Caco-2 (cell line): ENCODE results near the gene MRPL37. TPM values are rescaled to one million over a fixed set of nuclear protein-coding genes. Genes with fewer than 3 reads are reported as not detected.
A peak's percentile ranks its signal among the peaks of the same experiment; 100 is the strongest.
"Not testable (repeated sequence)": the region's sequence is repeated elsewhere in the genome, so short reads cannot be mapped to it uniquely, and the experiment has no call there.

ENCODE experiments used
- BruUV-seq: library from RNA; stranded (reverse); fragments of 400-500 nt; replicated peaks from 2 replicates; lab custom pipeline; 2021; lab: Mats Ljungman, UMichigan
- CTCF ChIA-PET: fragments of 300-600 bp; sonication (Branson Sonifier 250); formaldehyde crosslinking; loops from one replicate; lab custom pipeline; 2022; ENCODE audit warnings: antibody characterized with exemption; lab: Charles Lee
- POLR2A ChIA-PET: fragments of 300-600 bp; sonication (Branson Sonifier 250); formaldehyde crosslinking; loops from one replicate; lab custom pipeline; 2022; ENCODE audit warnings: antibody characterized with exemption; lab: Charles Lee
- DNase-seq, 2 experiments: peaks; one replicate each; pipeline versions ENCODE4 v3.0.0 to v3.0.0-alpha.2; 2020 to 2022
- H3K27me3 ChIP-seq: replicated peaks from 2 replicates; pipeline ENCODE4 v1.6.0; 2011; ENCODE audit warnings: low read length; ENCODE audit not compliant: control insufficient read depth, insufficient read depth
- H3K36me3 ChIP-seq: 2 replicates; pipeline ENCODE4 v1.5.1; 2011; ENCODE audit warnings: low read length; ENCODE audit not compliant: control insufficient read depth, insufficient read depth
- H3K4me1 ChIP-seq: fragments of 250-450 bp; sonication (Bioruptor Pico); 2 replicates; pipeline ENCODE4 v1.5.1; 2020; ENCODE audit warnings: mild to moderate bottlenecking
- H3K4me3 ChIP-seq: 2 replicates; pipeline ENCODE4 v1.5.1; 2011; ENCODE audit warnings: low read depth, mild to moderate bottlenecking, control low read depth, low read length
- H3K9me3 ChIP-seq: fragments of 250-450 bp; sonication (Bioruptor Pico); 2 replicates; pipeline ENCODE4 v1.5.1; 2020; ENCODE audit warnings: mild to moderate bottlenecking, moderate library complexity
- H3K27ac Mint-ChIP-seq: one replicate; pipeline ENCODE4 v1.8.0; 2022; ENCODE audit warnings: mixed read lengths; ENCODE audit not compliant: unreplicated experiment
- H3K27me3 Mint-ChIP-seq: one replicate; pipeline ENCODE4 v1.8.0; 2022; ENCODE audit warnings: mixed read lengths; ENCODE audit not compliant: insufficient read depth, unreplicated experiment
- H3K36me3 Mint-ChIP-seq: one replicate; pipeline ENCODE4 v1.8.0; 2022; ENCODE audit warnings: mild to moderate bottlenecking, mixed read lengths; ENCODE audit not compliant: insufficient read depth, unreplicated experiment
- H3K4me1 Mint-ChIP-seq: one replicate; pipeline ENCODE4 v1.8.0; 2022; ENCODE audit warnings: low read depth, mixed read lengths; ENCODE audit not compliant: unreplicated experiment
- H3K4me3 Mint-ChIP-seq: one replicate; pipeline ENCODE4 v1.8.0; 2022; ENCODE audit warnings: mild to moderate bottlenecking, moderate library complexity, mixed read lengths; ENCODE audit not compliant: unreplicated experiment
- H3K9me3 Mint-ChIP-seq: one replicate; pipeline ENCODE4 v1.8.0; 2022; ENCODE audit warnings: mixed read lengths; ENCODE audit not compliant: unreplicated experiment
- intact Hi-C: fragments of 100-400 bp; cut with micrococcal nuclease; formaldehyde crosslinking; loops from one replicate; pipeline ENCODE4 v1.10.0; 2022; ENCODE audit not compliant: unreplicated experiment
- total RNA-seq: library from RNA; stranded (reverse); gene quantifications from 2 replicates; pipeline ENCODE4 v1.2.3, GENCODE V29; 2022
- TF ChIP-seq, protein P1 (sequence below), 2 experiments: fragments of 200-600 bp in 1 of 2; IDR thresholded peaks; 1 replicate in 1 of 2; 2 replicates in 1 of 2; pipeline versions ENCODE4 v1.5.1 to v1.8.0; 2011 to 2022; ENCODE audit warnings: antibody characterized with exemption in 1 of 2, control low read depth in 1 of 2, inconsistent platforms in 1 of 2, low read depth in 1 of 2, low read length in 1 of 2, mild to moderate bottlenecking in 1 of 2, moderate library complexity in 1 of 2; ENCODE audit not compliant: insufficient read depth in 1 of 2, severe bottlenecking in 1 of 2, unreplicated experiment in 1 of 2

MRPL37 gene
- total RNA-seq, 1 experiment from 2014 or later = 95.6 TPM

DNA sequence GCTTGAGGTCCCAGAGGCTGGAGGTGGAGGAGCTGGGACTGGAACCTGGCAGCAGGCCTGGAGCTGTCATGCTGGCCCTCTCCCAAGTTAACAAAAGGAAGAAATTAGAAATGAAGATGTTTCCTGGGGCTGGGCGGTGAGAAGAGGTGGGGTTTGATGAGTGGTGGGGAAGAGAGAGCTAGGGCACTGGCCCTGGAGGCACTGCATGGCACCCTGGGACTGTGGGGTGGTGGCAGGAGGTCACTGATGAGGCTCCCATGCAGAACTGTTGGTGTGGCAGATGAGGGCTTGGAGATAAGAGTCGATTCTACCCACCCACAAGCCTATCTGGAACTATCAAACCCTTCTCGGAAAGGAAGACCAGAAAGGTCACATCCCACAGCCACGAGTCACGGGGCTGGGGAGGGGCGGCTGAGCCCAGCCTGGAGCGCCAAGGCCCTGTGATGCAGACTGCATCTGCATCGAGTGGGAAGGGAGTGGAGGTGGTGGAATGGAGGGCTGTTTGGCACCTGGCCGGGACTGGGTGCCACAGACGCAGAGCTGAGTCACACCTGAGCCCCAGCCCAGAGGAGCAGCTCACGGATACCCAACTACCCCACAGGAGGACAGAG lies 29.4 kb downstream of the MRPL37 start:
- H3K27me3 Mint-ChIP-seq = no peaks in the 10 kb centered on the region
- peak; percentile 56 to 67 for DNase-seq
- no peaks in the 10 kb centered on the region for H3K9me3 Mint-ChIP-seq
- POLR2A ChIA-PET = no interaction called here
- H3K4me1 Mint-ChIP-seq = peaks cover 9% of the 10 kb centered on the region
- no peak overlapping the region for H3K4me3 Mint-ChIP-seq
- no TSS peak for BruUV-seq
- Histone ChIP-seq H3K4me3 (no peak overlapping the region), H3K9me3 (no peaks in the 10 kb centered on the region), H3K36me3 (no peaks in the 10 kb centered on the region), H3K4me1 (peaks cover 13% of the 10 kb centered on the region), H3K27me3 (no peaks in the 10 kb centered on the region)
- CTCF ChIA-PET = no interaction called here
- peaks cover 11% of the 10 kb centered on the region for H3K36me3 Mint-ChIP-seq
- TF ChIP-seq, protein P1, sequence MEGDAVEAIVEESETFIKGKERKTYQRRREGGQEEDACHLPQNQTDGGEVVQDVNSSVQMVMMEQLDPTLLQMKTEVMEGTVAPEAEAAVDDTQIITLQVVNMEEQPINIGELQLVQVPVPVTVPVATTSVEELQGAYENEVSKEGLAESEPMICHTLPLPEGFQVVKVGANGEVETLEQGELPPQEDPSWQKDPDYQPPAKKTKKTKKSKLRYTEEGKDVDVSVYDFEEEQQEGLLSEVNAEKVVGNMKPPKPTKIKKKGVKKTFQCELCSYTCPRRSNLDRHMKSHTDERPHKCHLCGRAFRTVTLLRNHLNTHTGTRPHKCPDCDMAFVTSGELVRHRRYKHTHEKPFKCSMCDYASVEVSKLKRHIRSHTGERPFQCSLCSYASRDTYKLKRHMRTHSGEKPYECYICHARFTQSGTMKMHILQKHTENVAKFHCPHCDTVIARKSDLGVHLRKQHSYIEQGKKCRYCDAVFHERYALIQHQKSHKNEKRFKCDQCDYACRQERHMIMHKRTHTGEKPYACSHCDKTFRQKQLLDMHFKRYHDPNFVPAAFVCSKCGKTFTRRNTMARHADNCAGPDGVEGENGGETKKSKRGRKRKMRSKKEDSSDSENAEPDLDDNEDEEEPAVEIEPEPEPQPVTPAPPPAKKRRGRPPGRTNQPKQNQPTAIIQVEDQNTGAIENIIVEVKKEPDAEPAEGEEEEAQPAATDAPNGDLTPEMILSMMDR (IDR thresholded peaks at IDR 0.05; ENCODE audit: insufficient read depth in 1 of 2, low read depth in 1 of 2, low read length in 1 of 2, severe bottlenecking in 1 of 2, unreplicated experiment in 1 of 2) = no peak
- peak overlapping the region; percentile 65 for H3K27ac Mint-ChIP-seq
- intact Hi-C loops = no loop called here

DNA sequence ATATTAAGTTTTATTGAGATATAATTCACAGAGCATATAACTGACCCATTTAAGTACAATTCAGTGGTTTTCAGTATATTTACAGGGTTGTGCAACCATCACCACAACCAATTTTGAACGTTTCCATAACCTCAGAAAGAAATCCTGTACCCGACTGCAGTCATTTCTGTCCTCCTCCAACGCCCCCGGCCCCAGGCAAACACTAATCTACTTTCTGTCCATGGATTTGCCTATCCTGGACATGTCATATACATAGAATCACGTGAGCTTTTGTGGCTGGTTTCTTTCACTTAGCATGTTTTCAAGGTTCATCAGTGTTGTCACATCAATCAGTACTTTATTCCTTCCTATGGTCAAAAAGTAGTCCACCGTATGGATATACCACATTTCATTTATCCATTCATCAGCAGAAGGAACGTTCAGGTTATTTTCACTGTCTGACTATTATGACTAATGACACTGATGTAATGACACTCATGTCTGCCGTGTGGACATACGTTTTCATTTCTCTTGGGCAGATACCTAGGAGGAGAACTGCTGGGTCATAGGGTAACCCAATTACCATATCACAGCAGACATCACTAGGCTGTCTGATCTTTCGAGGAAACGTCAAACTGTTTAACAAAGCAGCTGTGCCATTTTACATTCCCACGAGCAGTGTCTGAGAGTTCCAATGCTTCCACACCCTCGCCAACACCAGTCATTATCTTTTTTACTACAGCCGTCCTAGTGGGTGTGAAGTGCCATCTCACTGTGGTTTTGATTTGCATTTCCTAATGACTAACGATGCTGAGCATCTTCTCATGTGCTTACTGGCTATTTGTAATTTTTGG lies 30.8 kb downstream of the MRPL37 start:
- Histone ChIP-seq H3K4me1 (peaks cover 13% of the 10 kb centered on the region), H3K4me3 (no peak overlapping the region), H3K36me3 (no peaks in the 10 kb centered on the region), H3K27me3 (no peaks in the 10 kb centered on the region), H3K9me3 (no peaks in the 10 kb centered on the region)
- TF ChIP-seq, protein P1 (IDR thresholded peaks at IDR 0.05; ENCODE audit: insufficient read depth in 1 of 2, low read depth in 1 of 2, low read length in 1 of 2, severe bottlenecking in 1 of 2, unreplicated experiment in 1 of 2) = no peak
- Mint-ChIP-seq H3K4me3 (no peak overlapping the region), H3K27ac (no peak overlapping the region), H3K36me3 (peaks cover 15% of the 10 kb centered on the region), H3K4me1 (peaks cover 9% of the 10 kb centered on the region), H3K27me3 (no peaks in the 10 kb centered on the region), H3K9me3 (no peaks in the 10 kb centered on the region)
- CTCF ChIA-PET = no interaction called here
- POLR2A ChIA-PET = no interaction called here
- intact Hi-C loops = no loop called here
- no TSS peak for BruUV-seq
- DNase-seq = no peak

DNA sequence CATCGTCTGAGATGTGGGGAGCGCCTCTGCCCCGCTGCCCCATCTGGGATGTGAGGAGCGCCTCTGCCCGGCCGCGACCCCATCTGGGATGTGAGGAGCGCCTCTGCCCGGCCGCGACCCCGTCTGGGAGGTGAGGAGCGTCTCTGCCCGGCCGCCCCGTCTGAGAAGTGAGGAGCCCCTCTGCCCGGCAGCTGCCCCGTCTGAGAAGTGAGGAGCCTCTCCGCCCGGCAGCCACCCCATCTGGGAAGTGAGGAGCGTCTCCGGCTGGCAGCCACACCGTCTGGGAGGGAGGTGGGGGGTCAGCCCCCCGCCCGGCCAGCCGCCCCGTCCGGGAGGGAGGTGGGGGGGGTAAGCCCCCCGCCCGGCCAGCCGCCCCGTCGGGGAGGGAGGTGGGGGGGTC lies 33.2 kb downstream of the MRPL37 start:
- H3K4me1 Mint-ChIP-seq, H3K9me3 Mint-ChIP-seq, H3K36me3 ChIP-seq, H3K27me3 Mint-ChIP-seq, H3K27ac Mint-ChIP-seq, CTCF ChIA-PET, H3K4me3 ChIP-seq, DNase-seq, BruUV-seq, H3K9me3 ChIP-seq, H3K27me3 ChIP-seq, POLR2A ChIA-PET, intact Hi-C loops, H3K4me3 Mint-ChIP-seq: not testable (repeated sequence)
- peaks cover 13% of the 10 kb centered on the region for H3K4me1 ChIP-seq
- H3K36me3 Mint-ChIP-seq = peaks cover 26% of the 10 kb centered on the region
